Right ventricle myocardium inferior (tissue), 1 donor: ENCODE results near the gene RALGAPB. TPM values are rescaled to one million over a fixed set of nuclear protein-coding genes. Genes with fewer than 3 reads are reported as not detected.
"Not testable (repeated sequence)": the region's sequence is repeated elsewhere in the genome, so short reads cannot be mapped to it uniquely, and the experiment has no call there.

Experiments used
- ATAC-seq: fragments of 200-7000 bp; cut with Tn5 transposase; one replicate; pipeline ENCODE4 v1.9.1; 2020; ENCODE audit warnings: mild to moderate bottlenecking, moderate library complexity
- DNase-seq: peaks from one replicate; pipeline ENCODE4 v3.0.0; 2021; ENCODE audit errors: missing footprints
- intact Hi-C: fragments of 100-400 bp; cut with DNase I; formaldehyde crosslinking; loops from one replicate; pipeline ENCODE4 v1.11.0; 2022
- total RNA-seq: library from RNA; stranded (reverse); fragmentation: NEBNext Ultra II Directional; extraction: Animal tissue kit (Norgen Biotek cat#: 25700); gene quantifications from one replicate; pipeline ENCODE4 v1.2.1, GENCODE V29; 2021
- donor health status: DM: no; HTN: yes; CAD: no; lungs with severe emphysema.

RALGAPB gene
- total RNA-seq, 1 donor from 2014 or later: 21.9 TPM

- ATAC-seq (no peak), DNase-seq (no peak)
- intact Hi-C loops: loop anchor here (5.0 kb wide), 1 partner anchor 34 kb away; the partner anchor contains the start of gene SNHG17
These were observed 1.4 kb upstream of the RALGAPB start for GRCh38 chr20:38471245-38471644.

- no peak for DNase-seq
- no peak for ATAC-seq
- intact Hi-C loops: loop anchor here (5.0 kb wide), 1 partner anchor 35 kb away; the partner anchor contains the start of gene SNHG17
These were observed 593 bp upstream of the RALGAPB start for GRCh38 chr20:38471987-38472512.

- intact Hi-C loops: loop anchor here (5.0 kb wide), 1 partner anchor 36 kb away; the partner anchor contains the start of gene SNHG17
- peak; percentile 1 for ATAC-seq
These were observed 738 bp downstream of the RALGAPB start for GRCh38 chr20:38473367-38473795.

GRCh38 chr20:38477747-38478146, 5.1 kb downstream of the RALGAPB start:
- intact Hi-C loops: no loop called here
- DNase-seq: no peak
- no peak for ATAC-seq

More at GRCh38 chr20:38473367-38473795, 738 bp downstream of the RALGAPB start:
- DNase-seq: no peak

- ATAC-seq (no peak), DNase-seq (no peak)
- intact Hi-C loops: no loop called here
These were observed 7.0 kb downstream of the RALGAPB start for GRCh38 chr20:38479596-38479995.

- DNase-seq: no peak
- intact Hi-C loops: no loop called here
- no peak for ATAC-seq
These were observed 12.4 kb downstream of the RALGAPB start for GRCh38 chr20:38485041-38485440.

GRCh38 chr20:38489181-38489580, 16.5 kb downstream of the RALGAPB start:
- DNase-seq (no peak), ATAC-seq (no peak)
- intact Hi-C loops: no loop called here

- DNase-seq (no peak), ATAC-seq (no peak)
- intact Hi-C loops: no loop called here
These were observed 24.7 kb downstream of the RALGAPB start for GRCh38 chr20:38497246-38497935.

- ATAC-seq: no peak
- intact Hi-C loops: no loop called here
- DNase-seq: no peak
These were observed 26.3 kb downstream of the RALGAPB start for GRCh38 chr20:38498909-38499308.

GRCh38 chr20:38499366-38499765, 26.7 kb downstream of the RALGAPB start:
- intact Hi-C loops: no loop called here
- DNase-seq: no peak
- ATAC-seq: no peak

GRCh38 chr20:38501858-38502436, 29.3 kb downstream of the RALGAPB start:
- intact Hi-C loops: no loop called here
- DNase-seq: no peak
- ATAC-seq: no peak

GRCh38 chr20:38504368-38505090, 31.9 kb downstream of the RALGAPB start:
- ATAC-seq (no peak), DNase-seq (no peak)
- intact Hi-C loops: no loop called here

GRCh38 chr20:38505091-38505455, 32.4 kb downstream of the RALGAPB start:
- ATAC-seq: no peak
- no peak for DNase-seq
- intact Hi-C loops: no loop called here

GRCh38 chr20:38511726-38512125, 39.1 kb downstream of the RALGAPB start:
- DNase-seq, ATAC-seq, intact Hi-C loops: not testable (repeated sequence)

GRCh38 chr20:38514185-38514584, 41.5 kb downstream of the RALGAPB start:
- intact Hi-C loops: no loop called here
- ATAC-seq: no peak
- no peak for DNase-seq

- intact Hi-C loops: no loop called here
- ATAC-seq (no peak), DNase-seq (no peak)
These were observed 42.3 kb downstream of the RALGAPB start for GRCh38 chr20:38514947-38515346.

- ATAC-seq: no peak
- intact Hi-C loops: no loop called here
- no peak for DNase-seq
These were observed 43.0 kb downstream of the RALGAPB start for GRCh38 chr20:38515631-38516030.

GRCh38 chr20:38519426-38519825, 46.8 kb downstream of the RALGAPB start:
- ATAC-seq: no peak
- no peak for DNase-seq
- intact Hi-C loops: no loop called here

- ATAC-seq (no peak), DNase-seq (no peak)
- intact Hi-C loops: no loop called here
These were observed 47.6 kb downstream of the RALGAPB start for GRCh38 chr20:38520261-38520660.

- intact Hi-C loops: no loop called here
- ATAC-seq (no peak), DNase-seq (no peak)
These were observed 51.1 kb downstream of the RALGAPB start for GRCh38 chr20:38523697-38524096.
